Spleen (tissue), 11 donors: ENCODE measurements around the gene TIAM1. TPM values are rescaled to one million over a fixed set of nuclear protein-coding genes. Genes with fewer than 3 reads are reported as not detected.

Experiments used
- DNase-seq: peaks from one replicate; pipeline ENCODE4 v3.0.0-alpha.2; 2020
- H3K27ac ChIP-seq, 8 donors: fragments of 200-600 bp; sonication (generic) in 7 of 8; 1 replicate in 4 of 8; 2 replicates in 4 of 8; pipeline versions ENCODE4 v1.5.0 to v1.8.0; 2016 to 2021; ENCODE audit warnings: inconsistent platforms in 4 of 8, mild to moderate bottlenecking in 4 of 8, moderate library complexity in 1 of 8
- H3K27me3 ChIP-seq, 7 donors: fragments of 200-600 bp; sonication (generic) in 6 of 7; replicated peaks in 1 of 7; 1 replicate in 4 of 7; 2 replicates in 3 of 7; pipeline versions ENCODE4 v1.5.0 to v1.8.0; 2016 to 2021; ENCODE audit warnings: inconsistent platforms in 3 of 7, mild to moderate bottlenecking in 1 of 7
- H3K36me3 ChIP-seq, 6 donors: fragments of 200-600 bp; sonication (generic) in 5 of 6; 1 replicate in 4 of 6; 2 replicates in 2 of 6; pipeline versions ENCODE4 v1.5.0 to v1.8.0; 2016 to 2021; ENCODE audit warnings: inconsistent platforms in 2 of 6
- H3K4me1 ChIP-seq, 6 donors: fragments of 200-600 bp; sonication (generic) in 5 of 6; 1 replicate in 3 of 6; 2 replicates in 3 of 6; pipeline versions ENCODE4 v1.5.0 to v1.8.0; 2016 to 2021; ENCODE audit warnings: inconsistent platforms in 3 of 6
- H3K4me3 ChIP-seq, 8 donors: fragments of 200-600 bp; sonication (generic) in 7 of 8; 1 replicate in 4 of 8; 2 replicates in 4 of 8; pipeline versions ENCODE4 v1.5.0 to v1.8.0; 2016 to 2021; ENCODE audit warnings: inconsistent platforms in 4 of 8, mild to moderate bottlenecking in 4 of 8, moderate library complexity in 2 of 8
- H3K9me3 ChIP-seq, 8 donors: fragments of 200-600 bp; sonication (generic) in 7 of 8; 1 replicate in 4 of 8; 2 replicates in 4 of 8; pipeline versions ENCODE4 v1.5.0 to v1.8.0; 2016 to 2021; ENCODE audit warnings: inconsistent platforms in 4 of 8
- CTCF ChIP-seq, 11 experiments: fragments of 200-600 bp in 7 of 11; fragments of 450-650 bp in 4 of 11; sonication (generic) in 4 of 11; IDR thresholded peaks in 8 of 11; conservative IDR thresholded peaks in 3 of 11; 1 replicate in 7 of 11; 2 replicates in 4 of 11; pipeline versions ENCODE4 v1.4.0 to v1.8.0; 2016 to 2021; ENCODE audit warnings: antibody characterized with exemption in 11 of 11, inconsistent platforms in 4 of 11, mild to moderate bottlenecking in 1 of 11
- POLR2A ChIP-seq, 3 donors: fragments of 450-650 bp; IDR thresholded peaks; one replicate each; pipeline ENCODE4 v1.5.1; 2017; ENCODE audit warnings: antibody characterized with exemption in 3 of 3, mild to moderate bottlenecking in 1 of 3
- POLR2AphosphoS5 ChIP-seq, 3 donors: sonication (generic); formaldehyde crosslinking; IDR thresholded peaks; one replicate each; pipeline ENCODE4 v1.5.1; 2017; ENCODE audit warnings: antibody characterized with exemption in 3 of 3
- WGBS, 5 donors: extraction: QIAGEN DNeasy Blood & Tissue Kit in 3 of 5; methylation state at CpG; one replicate each; pipeline versions ENCODE4 v1.1.5 to v1.1.7; 2013 to 2018; 5-methylcytosine and 5-hydroxymethylcytosine counted together
- intact Hi-C: fragments of 100-400 bp; cut with DNase I; formaldehyde crosslinking; loops from one replicate; pipeline ENCODE4 v1.15.0; 2023; ENCODE audit warnings: low total_unique reads
- polyA plus RNA-seq, 3 donors: library from polyadenylated mRNA; stranded (reverse); fragments of 200-250 nt; gene quantifications; one replicate each; pipeline ENCODE4 v1.2.1, GENCODE V29; 2013
- total RNA-seq, 7 donors: library from RNA; depleted of rRNA in 3 of 7; stranded (reverse); fragments of >200 nt in 3 of 7; fragmentation: NEBNext Ultra II Directional in 4 of 7; extraction: Animal tissue kit (Norgen Biotek cat#: 25700) in 4 of 7; gene quantifications; one replicate each; pipeline versions ENCODE4 v1.1.0 to v1.2.1, GENCODE V29; 2016 to 2021
- donor health status: healthy with polysubstance abuse.
- donor health status: DM: no; HTN: no; CAD: no; lungs with moderate emphysema.
- donor health status: DM: no; HTN: no; CAD: no.
- donor health status: Bipolar disorder and iron deficiency.
- donor health status: healthy.
- donor health status: DM: no; HTN: no; CAD: no.
- donor health status: DM: yes; HTN: yes; CAD: no.

The TIAM1 gene
- total and polyA plus RNA-seq, 10 donors, result 1.9 to 35.0 (median 18.4) TPM

- intact Hi-C loops, result loop anchor here (5.0 kb wide), 1 partner anchor 499 kb away; no protein-coding TSS in a partner anchor
- WGBS, 5 donors, result 16 to 32% (median 21%) methylated on average over 3 of the region's 3 CpGs
- Histone ChIP-seq H3K9me3 (peaks cover 0 to 5% (median 0%) of the 10 kb centered on the region in 8 donors), H3K36me3 (no peaks in the 10 kb centered on the region), H3K27ac (peak overlapping the region in 1 of 8 donors; percentile 17), H3K4me1 (peaks cover 0 to 26% (median 12%) of the 10 kb centered on the region in 6 donors), H3K4me3 (no peak overlapping the region), H3K27me3 (peaks cover 0 to 10% (median 0%) of the 10 kb centered on the region in 7 donors)
- DNase-seq, result no peak
- TF ChIP-seq POLR2A (IDR thresholded peaks at IDR 0.05) (no peak), CTCF (IDR thresholded peaks at IDR 0.05 in 8 of 11, conservative IDR thresholded peaks at IDR 0.05 in 3 of 11) (no peak)
Measured at GRCh38 chr21:31103163-31103562, 240.9 kb downstream of the TIAM1 start.

GRCh38 chr21:31099122-31099521 is 244.9 kb downstream of the TIAM1 start:
- no peaks in the 10 kb centered on the region for H3K36me3 ChIP-seq
- TF ChIP-seq POLR2AphosphoS5 (IDR thresholded peaks at IDR 0.05) (no peak), CTCF (IDR thresholded peaks at IDR 0.05 in 8 of 11, conservative IDR thresholded peaks at IDR 0.05 in 3 of 11) (no peak), POLR2A (IDR thresholded peaks at IDR 0.05) (no peak)
- no peak for DNase-seq
- peaks cover 0 to 7% (median 0%) of the 10 kb centered on the region in 8 donors for H3K9me3 ChIP-seq
- intact Hi-C loops, result loop anchor here (5.0 kb wide), 1 partner anchor 83 kb away; no protein-coding TSS in a partner anchor
- H3K4me3 ChIP-seq, result no peak overlapping the region
- H3K27ac ChIP-seq, result no peak overlapping the region
- 85 to 88% (median 88%) methylated on average over 13 to 14 of the region's 14 CpGs for WGBS, 5 donors
- peaks cover 0 to 10% (median 0%) of the 10 kb centered on the region in 7 donors for H3K27me3 ChIP-seq
- peaks cover 0 to 16% (median 7%) of the 10 kb centered on the region in 6 donors for H3K4me1 ChIP-seq

GRCh38 chr21:31098576-31099005 is 245.5 kb downstream of the TIAM1 start:
- Histone ChIP-seq H3K4me1 (peaks cover 0 to 16% (median 5%) of the 10 kb centered on the region in 6 donors), H3K27ac (no peak overlapping the region), H3K4me3 (no peak overlapping the region), H3K9me3 (peaks cover 0 to 7% (median 0%) of the 10 kb centered on the region in 8 donors), H3K36me3 (no peaks in the 10 kb centered on the region), H3K27me3 (peaks cover 0 to 10% (median 0%) of the 10 kb centered on the region in 7 donors)
- intact Hi-C loops, result loop anchor here (5.0 kb wide), 1 partner anchor 84 kb away; no protein-coding TSS in a partner anchor
- DNase-seq, result peak; percentile 87
- WGBS, 5 donors, result 13 to 15% (median 13%) methylated on average over 23 of the region's 23 CpGs
- peak; percentile 53 to 81 (median 74) for TF ChIP-seq CTCF (IDR thresholded peaks at IDR 0.05 in 8 of 11, conservative IDR thresholded peaks at IDR 0.05 in 3 of 11)
- TF ChIP-seq POLR2A (IDR thresholded peaks at IDR 0.05), result no peak
- peak in 1 of 3 donors; percentile 20 for TF ChIP-seq POLR2AphosphoS5 (IDR thresholded peaks at IDR 0.05)

- DNase-seq, result no peak
- intact Hi-C loops, result no loop called here
- TF ChIP-seq POLR2AphosphoS5 (IDR thresholded peaks at IDR 0.05) (no peak), POLR2A (IDR thresholded peaks at IDR 0.05) (no peak), CTCF (IDR thresholded peaks at IDR 0.05 in 8 of 11, conservative IDR thresholded peaks at IDR 0.05 in 3 of 11) (no peak)
Measured at GRCh38 chr21:31092832-31093625, 251.0 kb downstream of the TIAM1 start.

More at GRCh38 chr21:31092832-31093625, 251.0 kb downstream of the TIAM1 start:
- Histone ChIP-seq H3K36me3 (no peaks in the 10 kb centered on the region), H3K9me3 (peaks cover 0 to 10% (median 0%) of the 10 kb centered on the region in 8 donors), H3K4me1 (no peaks in the 10 kb centered on the region), H3K4me3 (no peak overlapping the region), H3K27me3 (no peaks in the 10 kb centered on the region), H3K27ac (no peak overlapping the region)
- 86 to 93% (median 88%) methylated on average over 7 of the region's 7 CpGs for WGBS, 5 donors
